GM12873 (cell line): ENCODE results near the gene CABCOCO1.

ENCODE experiments used
- TF ChIP-seq, protein P1 (sequence below): IDR thresholded peaks from 2 replicates; pipeline ENCODE4 v1.5.1; 2012; ENCODE audit warnings: low read depth, mild to moderate bottlenecking, moderate library complexity, low read length, control low read depth; ENCODE audit not compliant: insufficient read depth; ENCODE audit errors: missing control alignments

CABCOCO1 gene

DNA sequence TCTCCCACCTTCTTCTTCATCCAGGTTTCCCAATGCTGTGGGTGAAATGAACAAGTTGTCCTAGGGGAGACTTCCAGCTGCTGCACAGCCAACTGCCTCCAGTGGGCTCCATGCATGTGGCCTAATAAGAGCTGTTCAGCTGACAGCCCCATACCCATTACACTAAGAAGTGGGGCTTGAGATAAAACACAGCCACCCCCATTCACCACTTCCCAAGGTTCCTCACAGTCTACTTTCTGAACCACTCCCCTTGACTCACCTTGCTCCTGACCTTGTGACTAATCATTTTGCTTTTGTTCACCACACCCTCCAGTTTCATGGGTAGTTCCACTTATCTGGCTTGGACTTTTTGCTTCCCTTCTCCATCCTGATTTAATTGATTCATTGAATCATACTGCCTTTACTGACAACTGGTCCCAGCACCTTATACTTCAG lies 119.3 kb downstream of the CABCOCO1 start:
- TF ChIP-seq, protein P1, sequence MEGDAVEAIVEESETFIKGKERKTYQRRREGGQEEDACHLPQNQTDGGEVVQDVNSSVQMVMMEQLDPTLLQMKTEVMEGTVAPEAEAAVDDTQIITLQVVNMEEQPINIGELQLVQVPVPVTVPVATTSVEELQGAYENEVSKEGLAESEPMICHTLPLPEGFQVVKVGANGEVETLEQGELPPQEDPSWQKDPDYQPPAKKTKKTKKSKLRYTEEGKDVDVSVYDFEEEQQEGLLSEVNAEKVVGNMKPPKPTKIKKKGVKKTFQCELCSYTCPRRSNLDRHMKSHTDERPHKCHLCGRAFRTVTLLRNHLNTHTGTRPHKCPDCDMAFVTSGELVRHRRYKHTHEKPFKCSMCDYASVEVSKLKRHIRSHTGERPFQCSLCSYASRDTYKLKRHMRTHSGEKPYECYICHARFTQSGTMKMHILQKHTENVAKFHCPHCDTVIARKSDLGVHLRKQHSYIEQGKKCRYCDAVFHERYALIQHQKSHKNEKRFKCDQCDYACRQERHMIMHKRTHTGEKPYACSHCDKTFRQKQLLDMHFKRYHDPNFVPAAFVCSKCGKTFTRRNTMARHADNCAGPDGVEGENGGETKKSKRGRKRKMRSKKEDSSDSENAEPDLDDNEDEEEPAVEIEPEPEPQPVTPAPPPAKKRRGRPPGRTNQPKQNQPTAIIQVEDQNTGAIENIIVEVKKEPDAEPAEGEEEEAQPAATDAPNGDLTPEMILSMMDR: no peak

DNA sequence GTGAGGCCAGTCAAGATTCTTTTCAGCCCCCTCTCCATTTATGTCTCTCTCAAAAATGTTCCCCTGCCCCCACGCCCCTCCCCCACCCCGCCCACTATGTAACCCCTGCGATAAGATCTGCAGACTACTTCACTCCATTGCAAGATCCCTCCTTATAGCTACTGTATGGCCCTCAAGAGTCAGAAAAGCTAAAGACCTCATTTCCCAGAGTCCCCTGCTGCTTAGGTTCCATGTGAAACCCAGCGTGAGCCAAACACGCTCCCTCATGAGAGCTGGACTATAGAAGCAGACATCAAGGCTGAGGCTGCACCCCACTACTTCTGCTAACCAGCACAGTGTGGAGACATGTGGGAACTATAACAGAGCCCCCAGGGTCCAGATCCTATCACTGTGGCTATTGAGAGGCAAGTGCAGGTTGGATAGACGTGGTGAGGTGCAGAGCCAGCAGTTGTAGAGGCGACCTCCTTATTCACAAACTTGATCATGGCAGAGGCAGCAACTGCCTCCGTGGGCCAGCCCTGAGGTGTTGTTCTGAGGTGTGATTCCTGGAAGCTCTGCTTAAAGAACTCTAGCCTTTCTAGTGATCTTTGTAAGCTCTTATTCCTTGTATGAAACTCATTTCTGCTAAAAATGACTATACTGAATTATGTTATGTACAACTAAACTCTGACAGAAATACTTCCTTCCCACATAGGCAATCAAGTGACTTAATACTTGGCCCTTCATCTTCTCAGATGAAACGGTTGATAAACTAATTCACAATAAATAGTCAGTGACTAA lies 121.8 kb downstream of the CABCOCO1 start:
- TF ChIP-seq, protein P1: no peak

DNA sequence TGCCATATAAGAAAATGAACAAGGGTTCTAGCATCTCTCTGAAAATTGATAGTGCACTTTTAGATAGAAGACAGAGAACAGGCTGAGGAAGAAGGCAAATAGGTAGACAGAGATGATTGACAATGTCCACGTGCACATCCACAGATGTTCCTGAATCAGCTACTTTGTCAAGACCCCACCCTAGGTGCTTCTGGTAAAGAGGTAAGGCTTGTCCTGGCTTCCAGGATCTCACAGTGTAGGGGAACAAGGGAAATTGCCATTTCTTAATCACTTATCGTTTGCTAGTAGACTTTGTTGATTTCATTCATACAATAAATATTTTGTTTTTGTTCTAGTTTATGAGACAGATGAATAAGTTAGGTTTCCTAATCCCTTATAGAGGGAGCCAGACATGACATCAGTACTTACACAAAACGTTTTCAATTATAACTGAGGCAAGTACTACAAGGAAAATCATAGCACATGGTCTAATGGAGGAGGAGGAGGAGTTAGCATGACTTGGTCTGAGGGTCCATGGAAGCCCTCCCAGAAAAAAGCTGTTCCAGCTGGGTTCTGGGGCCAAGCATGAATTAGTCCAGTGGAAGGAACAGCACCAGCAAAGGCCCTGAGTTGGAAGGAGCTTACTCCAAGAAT lies 122.9 kb downstream of the CABCOCO1 start:
- TF ChIP-seq, protein P1: no peak

DNA sequence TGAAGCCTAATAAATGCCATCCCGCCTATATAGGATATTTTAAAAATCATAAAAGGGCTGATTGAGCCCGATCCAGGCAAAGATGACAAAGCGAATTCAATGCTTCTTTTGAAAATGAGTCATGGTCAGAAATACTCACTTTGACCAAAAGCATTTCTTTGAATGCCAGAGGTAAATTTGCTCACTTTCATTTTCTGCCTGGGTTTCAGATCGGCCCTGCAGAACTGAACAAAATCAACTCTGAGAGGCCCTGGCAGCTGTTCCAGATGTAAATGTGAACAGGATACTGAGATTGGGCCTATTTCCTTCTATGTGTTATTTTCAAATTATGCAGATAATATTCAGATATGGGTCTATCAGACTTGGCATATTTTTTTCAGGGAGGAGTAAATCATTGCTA lies 124.0 kb downstream of the CABCOCO1 start:
- TF ChIP-seq, protein P1: no peak

DNA sequence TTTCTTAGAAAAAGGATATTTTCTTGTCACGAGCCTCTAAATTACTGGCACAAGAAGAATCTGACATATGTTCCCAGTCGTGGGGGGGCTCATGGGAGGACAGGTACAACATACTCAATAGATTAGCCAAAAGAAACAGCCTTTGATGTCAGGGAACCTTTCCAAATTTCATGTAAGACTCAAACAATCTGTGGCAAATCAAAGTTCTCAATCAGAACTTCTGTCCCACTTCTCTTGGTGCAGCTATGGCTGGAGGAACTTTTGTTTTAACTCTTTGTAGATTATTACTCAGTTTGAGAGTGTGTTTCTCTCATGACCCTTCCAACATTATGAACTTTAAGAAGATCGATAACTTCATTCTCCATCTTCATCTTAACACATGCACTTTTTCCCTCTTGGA lies 124.4 kb downstream of the CABCOCO1 start:
- TF ChIP-seq, protein P1: no peak

DNA sequence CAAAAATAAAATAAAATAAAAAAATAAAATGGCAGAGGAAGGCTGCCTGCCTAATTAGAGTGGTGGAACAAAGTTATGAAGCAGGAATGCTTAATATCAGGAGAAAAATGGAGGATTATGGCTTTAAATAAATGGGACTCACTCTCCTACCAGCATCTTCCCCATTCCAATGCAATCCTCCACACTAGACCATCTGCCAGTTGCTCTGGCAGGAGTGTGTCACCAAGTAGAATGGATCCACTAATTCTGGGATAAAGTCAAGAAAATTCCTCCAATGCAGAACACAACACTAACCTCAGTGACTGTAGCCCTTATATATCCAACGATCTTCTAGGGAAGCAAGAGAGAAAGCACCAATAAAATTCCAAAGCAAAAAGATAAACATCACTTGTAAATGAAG lies 126.3 kb downstream of the CABCOCO1 start:
- TF ChIP-seq, protein P1: no peak

DNA sequence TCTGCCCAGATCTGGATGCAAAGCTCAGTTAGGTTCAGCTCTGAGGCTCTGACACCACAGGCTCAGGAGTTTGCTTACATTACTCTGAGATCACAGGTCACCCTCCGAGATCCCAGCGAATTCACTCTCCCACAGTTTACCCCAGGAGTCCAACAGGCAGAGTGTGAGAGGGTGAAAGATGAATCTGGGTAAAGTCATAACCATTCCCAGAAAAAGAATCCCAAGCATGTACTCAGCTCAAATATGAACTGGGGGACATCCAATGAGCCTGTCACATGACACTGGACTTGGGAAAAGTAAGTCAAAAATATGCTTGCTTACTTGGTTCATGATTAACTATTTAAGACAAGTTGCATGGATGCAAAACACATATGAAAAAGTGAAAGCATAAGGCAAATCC lies 128.5 kb downstream of the CABCOCO1 start:
- TF ChIP-seq, protein P1: no peak
